Measurements from ENCODE around the gene GPD1L. TPM values are rescaled to one million over a fixed set of nuclear protein-coding genes. Genes with fewer than 3 reads are reported as not detected.

Gene GPD1L
- total RNA-seq, 1 donor from 2014 or later = 11.2 TPM

DNA sequence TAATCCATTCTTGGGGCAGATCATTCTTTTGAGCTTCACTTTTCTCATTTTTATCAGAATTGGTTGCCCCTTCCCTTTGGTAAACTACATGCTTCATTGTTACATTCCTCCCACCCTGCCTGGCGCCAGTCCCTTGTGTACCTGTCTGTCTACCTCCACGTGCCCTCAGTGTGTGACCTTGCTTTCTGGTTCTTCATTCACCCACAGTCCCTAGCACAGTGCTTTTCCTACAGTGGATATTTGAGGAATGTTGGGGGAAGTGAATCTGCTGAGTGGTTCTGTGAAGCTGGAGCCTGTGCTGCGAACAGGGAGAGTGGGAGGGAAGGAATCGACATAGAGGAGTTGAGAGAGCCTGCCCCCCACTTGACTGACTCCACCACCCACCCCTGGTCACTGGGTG lies 23.4 kb downstream of the GPD1L start:
- H3K36me3 Mint-ChIP-seq (ENCODE audit: low read depth, unreplicated experiment) = no peaks in the 10 kb centered on the region
- no peak overlapping the region for H2AFZ ChIP-seq (ENCODE audit: low read depth, low read length)
- no peak overlapping the region for H3K4me2 ChIP-seq (ENCODE audit: low read length)
- H3K27me3 Mint-ChIP-seq (ENCODE audit: low read depth, unreplicated experiment) = no peaks in the 10 kb centered on the region
- H3K4me3 Mint-ChIP-seq (ENCODE audit: unreplicated experiment) = no peak overlapping the region
- H3K4me1 ChIP-seq (ENCODE audit: insufficient read depth, low read length) = no peaks in the 10 kb centered on the region
- DNase-seq (ENCODE audit: low read depth) (no peak), FAIRE-seq (no peak)
- H4K20me1 ChIP-seq (ENCODE audit: insufficient read depth, low read length) = no peaks in the 10 kb centered on the region
- H3K4me3 ChIP-seq (ENCODE audit: insufficient read depth, low read depth, low read length) = no peak overlapping the region
- H3K79me2 ChIP-seq (ENCODE audit: insufficient read depth, low read length) = no peaks in the 10 kb centered on the region
- peak overlapping the region; percentile 63 for H3K27ac Mint-ChIP-seq (ENCODE audit: unreplicated experiment)
- no peaks in the 10 kb centered on the region for H3K36me3 ChIP-seq (ENCODE audit: insufficient read depth, low read length)
- no peak overlapping the region for H3K9ac ChIP-seq (ENCODE audit: low read length)
- H3K9me3 Mint-ChIP-seq (ENCODE audit: unreplicated experiment) = no peaks in the 10 kb centered on the region
- peaks cover 8% of the 10 kb centered on the region for H3K4me1 Mint-ChIP-seq (ENCODE audit: low read depth, unreplicated experiment)
- H3K27me3 ChIP-seq (ENCODE audit: insufficient read depth, low read length) = no peaks in the 10 kb centered on the region
- H3K9me3 ChIP-seq (ENCODE audit: insufficient read depth, low read depth, low read length) = no peaks in the 10 kb centered on the region
- no peak overlapping the region for H3K27ac ChIP-seq (ENCODE audit: low read depth, low read length)
- TF ChIP-seq, protein P1, sequence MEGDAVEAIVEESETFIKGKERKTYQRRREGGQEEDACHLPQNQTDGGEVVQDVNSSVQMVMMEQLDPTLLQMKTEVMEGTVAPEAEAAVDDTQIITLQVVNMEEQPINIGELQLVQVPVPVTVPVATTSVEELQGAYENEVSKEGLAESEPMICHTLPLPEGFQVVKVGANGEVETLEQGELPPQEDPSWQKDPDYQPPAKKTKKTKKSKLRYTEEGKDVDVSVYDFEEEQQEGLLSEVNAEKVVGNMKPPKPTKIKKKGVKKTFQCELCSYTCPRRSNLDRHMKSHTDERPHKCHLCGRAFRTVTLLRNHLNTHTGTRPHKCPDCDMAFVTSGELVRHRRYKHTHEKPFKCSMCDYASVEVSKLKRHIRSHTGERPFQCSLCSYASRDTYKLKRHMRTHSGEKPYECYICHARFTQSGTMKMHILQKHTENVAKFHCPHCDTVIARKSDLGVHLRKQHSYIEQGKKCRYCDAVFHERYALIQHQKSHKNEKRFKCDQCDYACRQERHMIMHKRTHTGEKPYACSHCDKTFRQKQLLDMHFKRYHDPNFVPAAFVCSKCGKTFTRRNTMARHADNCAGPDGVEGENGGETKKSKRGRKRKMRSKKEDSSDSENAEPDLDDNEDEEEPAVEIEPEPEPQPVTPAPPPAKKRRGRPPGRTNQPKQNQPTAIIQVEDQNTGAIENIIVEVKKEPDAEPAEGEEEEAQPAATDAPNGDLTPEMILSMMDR (IDR thresholded peaks at IDR 0.05; ENCODE audit: insufficient read depth, low read depth, low read length) = no peak
- TF ChIP-seq EZH2 (IDR thresholded peaks at IDR 0.05; ENCODE audit: insufficient read depth, low read length) = no peak

DNA sequence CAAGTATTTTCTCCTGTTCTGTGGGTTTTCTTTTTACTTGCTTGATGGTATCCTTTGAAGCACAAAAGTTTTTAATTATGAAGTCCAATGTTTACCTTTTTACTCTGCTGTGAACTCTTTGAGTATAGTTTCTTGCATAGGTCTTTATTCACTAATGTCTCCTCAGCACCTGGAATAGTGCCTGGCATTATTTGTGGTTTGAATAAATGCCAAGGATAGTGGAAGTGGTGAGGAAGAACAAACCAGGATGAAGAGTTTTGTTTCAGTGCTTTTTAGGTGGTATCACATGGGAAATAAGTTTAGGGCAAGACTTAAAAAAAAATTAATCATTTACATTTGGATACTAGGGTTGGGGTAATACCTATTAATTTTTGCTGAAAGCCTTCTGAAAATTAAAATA lies 25.7 kb downstream of the GPD1L start:
- Histone ChIP-seq H3K27ac (ENCODE audit: low read depth, low read length) (no peak overlapping the region), H4K20me1 (ENCODE audit: insufficient read depth, low read length) (no peaks in the 10 kb centered on the region), H2AFZ (ENCODE audit: low read depth, low read length) (no peak overlapping the region), H3K4me3 (ENCODE audit: insufficient read depth, low read depth, low read length) (no peak overlapping the region), H3K79me2 (ENCODE audit: insufficient read depth, low read length) (no peaks in the 10 kb centered on the region), H3K4me2 (ENCODE audit: low read length) (no peak overlapping the region), H3K9me3 (ENCODE audit: insufficient read depth, low read depth, low read length) (no peaks in the 10 kb centered on the region), H3K9ac (ENCODE audit: low read length) (no peak overlapping the region), H3K27me3 (ENCODE audit: insufficient read depth, low read length) (no peaks in the 10 kb centered on the region), H3K36me3 (ENCODE audit: insufficient read depth, low read length) (no peaks in the 10 kb centered on the region), H3K4me1 (ENCODE audit: insufficient read depth, low read length) (no peaks in the 10 kb centered on the region)
- DNase-seq (ENCODE audit: low read depth) (no peak), FAIRE-seq (no peak)
- TF ChIP-seq, protein P1 (IDR thresholded peaks at IDR 0.05; ENCODE audit: insufficient read depth, low read depth, low read length) = no peak
- TF ChIP-seq EZH2 (IDR thresholded peaks at IDR 0.05; ENCODE audit: insufficient read depth, low read length) = no peak
- no peaks in the 10 kb centered on the region for H3K27me3 Mint-ChIP-seq (ENCODE audit: low read depth, unreplicated experiment)
- H3K9me3 Mint-ChIP-seq (ENCODE audit: unreplicated experiment) = no peaks in the 10 kb centered on the region
- H3K4me3 Mint-ChIP-seq (ENCODE audit: unreplicated experiment) = no peak overlapping the region
- H3K36me3 Mint-ChIP-seq (ENCODE audit: low read depth, unreplicated experiment) = peaks cover 2% of the 10 kb centered on the region
- peaks cover 8% of the 10 kb centered on the region for H3K4me1 Mint-ChIP-seq (ENCODE audit: low read depth, unreplicated experiment)
- H3K27ac Mint-ChIP-seq (ENCODE audit: unreplicated experiment) = no peak overlapping the region

DNA sequence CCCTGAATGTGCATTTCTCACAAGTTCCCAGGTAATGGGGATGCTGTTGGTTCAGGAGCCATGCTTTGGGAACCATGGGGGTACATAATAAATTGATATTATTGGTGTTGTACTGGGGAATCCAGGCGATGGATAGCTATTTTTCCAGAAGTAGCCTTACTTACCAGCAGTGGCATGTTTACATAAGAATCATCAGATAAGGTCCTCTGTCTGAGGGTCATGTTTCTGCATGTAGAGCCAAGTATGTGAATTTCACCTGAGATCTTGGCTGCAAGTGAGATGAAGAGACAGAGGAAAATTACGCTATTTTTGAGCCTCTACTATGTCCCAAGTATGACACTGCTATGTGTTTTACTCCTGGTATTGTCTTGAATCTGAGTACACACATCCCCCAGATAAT lies 26.3 kb downstream of the GPD1L start:
- Histone ChIP-seq H3K9ac (ENCODE audit: low read length) (no peak overlapping the region), H4K20me1 (ENCODE audit: insufficient read depth, low read length) (no peaks in the 10 kb centered on the region), H3K27me3 (ENCODE audit: insufficient read depth, low read length) (no peaks in the 10 kb centered on the region), H3K4me1 (ENCODE audit: insufficient read depth, low read length) (no peaks in the 10 kb centered on the region), H3K79me2 (ENCODE audit: insufficient read depth, low read length) (no peaks in the 10 kb centered on the region), H3K36me3 (ENCODE audit: insufficient read depth, low read length) (no peaks in the 10 kb centered on the region), H3K27ac (ENCODE audit: low read depth, low read length) (no peak overlapping the region), H3K4me2 (ENCODE audit: low read length) (no peak overlapping the region), H3K4me3 (ENCODE audit: insufficient read depth, low read depth, low read length) (no peak overlapping the region), H2AFZ (ENCODE audit: low read depth, low read length) (no peak overlapping the region), H3K9me3 (ENCODE audit: insufficient read depth, low read depth, low read length) (no peaks in the 10 kb centered on the region)
- Mint-ChIP-seq H3K27ac (ENCODE audit: unreplicated experiment) (no peak overlapping the region), H3K36me3 (ENCODE audit: low read depth, unreplicated experiment) (peaks cover 3% of the 10 kb centered on the region), H3K9me3 (ENCODE audit: unreplicated experiment) (no peaks in the 10 kb centered on the region), H3K4me3 (ENCODE audit: unreplicated experiment) (no peak overlapping the region), H3K4me1 (ENCODE audit: low read depth, unreplicated experiment) (peaks cover 8% of the 10 kb centered on the region), H3K27me3 (ENCODE audit: low read depth, unreplicated experiment) (peaks cover 5% of the 10 kb centered on the region)
- no peak for TF ChIP-seq EZH2 (IDR thresholded peaks at IDR 0.05; ENCODE audit: insufficient read depth, low read length)
- TF ChIP-seq, protein P1 (IDR thresholded peaks at IDR 0.05; ENCODE audit: insufficient read depth, low read depth, low read length) = no peak
- FAIRE-seq (no peak), DNase-seq (ENCODE audit: low read depth) (no peak)

All from astrocyte (in vitro differentiated cells and primary cell).